Occipital lobe (tissue), 2 donors: ENCODE results near the gene WBP2NL. TPM values are rescaled to one million over a fixed set of nuclear protein-coding genes. Genes with fewer than 3 reads are reported as not detected.

Experiments used
- DNase-seq: peaks from one replicate; lab custom pipeline; 2025; lab: John Stamatoyannopoulos, UW
- total RNA-seq: library from RNA; depleted of rRNA; stranded (reverse); fragments of >200 nt; gene quantifications from one replicate; pipeline ENCODE4 v1.2.3, GENCODE V29; 2014

WBP2NL gene
- total RNA-seq, 1 donor from 2014 or later, result 4.5 TPM

DNA sequence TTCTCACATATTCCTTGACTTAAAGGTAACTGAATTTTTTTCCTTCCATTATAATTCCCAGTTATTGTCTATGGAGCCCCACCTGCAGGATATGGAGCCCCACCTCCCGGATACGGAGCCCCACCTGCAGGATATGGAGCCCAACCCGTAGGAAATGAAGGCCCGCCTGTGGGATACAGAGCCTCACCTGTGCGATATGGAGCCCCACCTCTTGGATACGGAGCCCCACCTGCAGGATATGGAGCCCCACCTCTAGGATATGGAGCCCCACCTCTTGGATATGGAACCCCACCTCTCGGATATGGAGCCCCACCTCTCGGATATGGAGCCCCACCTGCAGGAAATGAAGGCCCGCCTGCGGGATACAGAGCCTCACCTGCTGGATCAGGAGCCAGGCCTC lies 28.1 kb downstream of the WBP2NL start:
- DNase-seq, result no peak

DNA sequence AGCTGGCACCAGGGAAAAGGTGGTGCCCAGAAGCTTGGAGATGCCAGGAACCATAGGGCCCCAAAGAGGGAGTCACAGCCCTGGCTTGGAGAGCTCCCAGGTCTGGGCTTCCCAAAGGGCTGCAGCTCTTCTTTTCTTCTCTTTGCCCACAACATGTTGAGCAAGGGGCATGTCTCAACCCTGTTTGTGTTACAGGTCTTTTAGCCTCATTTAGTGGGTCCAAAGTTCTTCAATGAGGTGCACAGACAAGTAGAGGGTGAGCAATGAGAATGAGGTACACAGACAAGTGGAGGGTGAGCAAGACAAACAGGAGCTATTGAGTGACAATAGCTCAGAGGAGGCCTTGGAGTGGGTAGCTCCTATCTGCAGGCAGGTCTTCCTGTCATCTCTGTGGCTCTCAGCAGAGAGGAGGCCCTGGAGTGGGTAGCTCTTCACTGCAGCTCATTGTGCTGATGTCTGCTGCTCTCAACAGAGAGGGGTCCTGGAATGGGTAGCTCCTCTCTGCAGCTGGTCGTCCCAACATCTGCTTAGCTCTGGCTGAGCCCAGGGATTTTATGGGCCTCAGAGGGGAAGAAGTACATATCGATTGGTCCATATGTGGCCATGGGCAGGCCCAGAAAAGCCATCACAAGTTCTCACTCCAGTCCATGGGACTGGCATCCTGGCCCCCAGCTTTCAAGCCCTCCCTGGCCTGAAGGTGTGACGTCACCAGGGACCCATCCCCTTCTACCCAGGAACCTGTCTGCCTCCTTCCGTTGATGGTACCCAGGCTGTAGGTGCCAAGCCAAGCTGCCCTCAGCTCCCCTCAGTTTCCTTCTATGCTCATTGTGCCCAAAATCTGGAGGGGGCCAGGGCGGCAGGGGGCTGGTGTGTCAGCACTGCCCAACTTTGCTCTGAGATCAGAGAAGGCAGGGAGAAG lies 34.9 kb downstream of the WBP2NL start:
- DNase-seq, result no peak

DNA sequence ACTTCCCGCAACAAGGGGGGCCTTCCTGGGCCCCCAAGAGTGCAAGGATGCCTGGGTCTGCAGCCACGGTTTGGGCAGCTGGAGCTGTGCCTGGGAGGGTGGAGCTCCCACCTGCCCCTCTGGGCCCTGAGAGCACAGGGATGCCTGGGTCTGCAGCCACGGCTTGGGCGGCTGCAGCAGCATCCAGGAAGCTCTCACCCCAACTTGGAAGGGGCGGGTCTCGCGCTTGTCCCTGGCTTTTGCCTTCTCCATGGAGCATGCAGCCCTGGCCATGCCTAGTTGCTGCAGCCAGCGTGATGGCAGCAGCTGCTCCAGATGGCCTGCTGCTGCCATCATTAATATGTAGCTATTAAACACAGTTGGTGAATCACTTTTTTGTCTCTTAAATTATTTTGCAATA lies 36.7 kb downstream of the WBP2NL start:
- no peak for DNase-seq

DNA sequence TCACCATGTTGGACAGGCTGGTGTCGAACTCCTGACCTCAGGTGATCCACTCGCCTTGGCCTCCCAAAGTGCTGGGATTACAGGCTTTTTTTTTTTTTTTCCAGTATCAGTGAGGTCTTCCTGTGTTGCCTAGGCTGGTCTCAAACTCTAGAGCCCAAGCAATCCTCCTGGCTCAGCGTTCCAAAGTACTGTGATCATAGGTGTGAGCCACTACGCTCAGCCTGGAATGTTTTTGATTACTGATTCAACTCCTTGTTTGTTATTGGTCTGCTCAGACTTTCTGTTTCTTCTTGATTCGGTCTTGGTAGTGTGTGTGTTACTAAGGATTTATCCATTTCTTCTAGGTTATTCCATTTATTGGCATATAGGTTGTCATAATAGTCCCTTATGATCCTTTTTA lies 40.7 kb downstream of the WBP2NL start:
- DNase-seq, result no peak

DNA sequence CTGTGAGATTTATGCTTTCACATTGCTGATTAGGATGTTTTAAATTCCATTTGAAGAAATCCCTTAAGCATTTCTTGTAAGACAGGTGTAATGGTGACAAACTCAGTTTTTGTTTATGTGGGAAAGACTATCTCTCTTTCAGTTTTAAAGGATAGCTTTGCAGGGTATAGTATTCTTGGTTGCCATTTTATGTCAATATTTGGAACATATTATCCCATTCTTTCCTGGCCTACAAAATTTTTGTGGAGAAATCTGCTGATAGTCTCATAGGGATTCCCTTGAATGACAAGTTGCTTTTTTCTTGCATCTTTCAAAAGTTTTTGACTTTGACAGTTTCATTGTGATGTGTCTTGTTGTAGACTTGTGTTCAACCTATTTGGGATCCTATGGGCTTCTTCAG lies 43.2 kb downstream of the WBP2NL start:
- no peak for DNase-seq

DNA sequence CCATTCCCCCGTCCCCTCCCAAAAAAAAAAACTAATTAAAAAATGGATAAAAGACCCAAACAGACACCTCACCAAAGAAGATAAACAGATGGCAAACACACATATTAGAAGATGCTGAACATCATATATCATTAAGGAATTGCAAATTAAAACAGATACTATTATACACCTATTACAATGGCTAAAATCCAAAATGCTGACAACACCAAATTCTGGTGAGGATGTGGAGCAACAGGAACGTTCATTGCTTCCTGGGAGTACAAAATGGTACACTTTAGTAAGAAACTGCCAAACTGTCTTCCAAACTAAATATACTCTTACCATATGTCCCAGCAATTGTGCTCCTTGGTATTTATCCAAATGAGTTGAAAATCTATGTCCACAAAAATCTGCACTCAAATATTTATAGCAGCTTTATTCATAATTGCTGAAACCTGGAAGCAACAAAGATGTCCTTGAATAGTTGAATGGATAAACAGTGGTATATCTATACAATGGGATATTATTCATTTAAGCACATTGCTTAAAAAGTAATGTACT lies 52.1 kb downstream of the WBP2NL start:
- no peak for DNase-seq

DNA sequence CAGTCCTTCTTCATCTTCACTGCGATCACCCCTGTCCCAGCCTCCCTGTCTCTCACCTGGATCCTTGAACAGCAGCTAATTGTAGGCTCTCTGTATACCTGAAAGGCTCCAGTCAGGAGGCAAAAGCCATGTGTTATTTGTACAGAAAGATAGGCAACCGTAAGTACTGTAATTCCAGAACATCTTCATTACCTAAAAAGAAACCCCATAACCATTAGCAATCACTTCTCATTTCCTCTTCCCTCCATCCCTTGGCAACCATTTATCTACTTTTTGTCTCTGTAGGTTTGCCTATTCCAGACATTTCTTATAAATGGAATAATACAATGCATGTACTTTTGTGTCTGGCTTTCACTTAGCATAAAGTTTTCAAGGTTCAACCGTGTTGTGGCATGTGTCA lies 54.2 kb downstream of the WBP2NL start:
- DNase-seq, result no peak

DNA sequence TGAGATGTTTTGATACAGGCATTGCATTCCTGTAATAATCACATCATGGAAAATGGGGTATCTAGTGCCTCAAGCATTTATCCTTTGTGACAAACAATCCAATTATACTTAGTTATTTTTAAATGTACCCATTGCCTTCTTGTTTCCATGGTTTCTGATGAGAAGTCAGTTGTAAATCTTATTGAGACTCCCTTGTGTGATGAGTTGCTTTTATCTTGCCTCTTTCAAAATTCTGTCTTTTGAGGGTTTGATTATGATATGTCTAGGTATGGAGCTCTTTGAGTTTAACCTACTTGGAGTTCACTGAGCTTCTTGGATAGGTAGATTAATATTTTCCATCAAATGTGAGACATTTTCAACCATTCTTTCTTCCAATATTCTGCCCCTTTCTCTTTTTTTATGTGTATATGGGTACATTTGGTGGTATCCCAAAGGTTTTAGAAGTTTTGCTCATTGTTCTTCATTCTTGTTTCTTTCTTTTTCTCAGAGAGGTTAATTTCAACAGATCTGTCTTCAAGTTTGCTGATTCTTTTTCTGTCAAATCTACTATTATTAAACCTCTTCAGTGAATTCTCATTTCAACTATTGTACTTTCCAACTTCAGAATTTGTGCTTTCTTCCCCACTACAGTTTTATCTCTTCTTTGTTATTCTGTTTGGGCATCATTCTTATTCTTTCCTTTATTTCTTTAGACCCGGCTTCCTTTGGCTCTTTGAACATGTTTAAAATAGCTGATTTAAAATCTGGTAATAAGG lies 58.3 kb downstream of the WBP2NL start:
- DNase-seq, result no peak

DNA sequence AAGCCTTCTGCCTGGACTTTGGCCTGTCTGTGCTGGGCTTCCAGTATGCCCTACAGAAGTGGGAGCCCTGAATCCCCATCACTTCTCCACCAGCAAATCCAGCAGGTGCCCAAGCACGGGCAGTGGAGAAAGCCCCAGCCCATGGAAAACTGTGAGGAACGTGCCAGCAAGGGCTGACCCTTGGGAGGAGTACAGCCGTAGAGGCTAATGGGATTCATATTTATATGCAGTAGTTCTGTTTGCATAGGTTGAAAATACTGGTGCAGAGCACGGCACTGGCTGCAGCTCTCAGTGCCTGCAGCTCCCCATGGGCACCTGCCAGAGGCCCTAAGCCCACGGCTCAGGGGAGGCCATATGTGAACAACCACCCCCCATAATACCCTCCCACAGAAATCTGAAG lies 61.9 kb downstream of the WBP2NL start:
- DNase-seq, result no peak

DNA sequence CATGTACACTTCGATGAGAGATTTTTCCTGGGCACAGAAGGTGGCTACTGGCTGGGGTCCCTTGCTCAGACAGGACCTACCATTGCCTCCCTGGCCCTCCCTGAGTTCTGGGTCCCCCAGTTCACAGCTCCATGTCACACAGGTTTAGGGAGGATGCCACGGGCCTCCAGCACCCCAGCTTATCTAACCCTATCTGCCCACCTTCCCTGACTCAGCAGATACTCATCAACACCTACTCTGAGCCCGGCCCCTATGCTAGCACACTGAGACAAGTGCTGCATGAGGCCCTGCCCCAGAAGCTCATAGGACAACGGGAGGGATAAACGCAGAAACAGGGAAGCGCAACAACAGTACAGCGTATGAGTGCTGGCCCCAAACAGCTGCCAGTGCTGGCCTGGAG lies 62.5 kb downstream of the WBP2NL start:
- no peak for DNase-seq

DNA sequence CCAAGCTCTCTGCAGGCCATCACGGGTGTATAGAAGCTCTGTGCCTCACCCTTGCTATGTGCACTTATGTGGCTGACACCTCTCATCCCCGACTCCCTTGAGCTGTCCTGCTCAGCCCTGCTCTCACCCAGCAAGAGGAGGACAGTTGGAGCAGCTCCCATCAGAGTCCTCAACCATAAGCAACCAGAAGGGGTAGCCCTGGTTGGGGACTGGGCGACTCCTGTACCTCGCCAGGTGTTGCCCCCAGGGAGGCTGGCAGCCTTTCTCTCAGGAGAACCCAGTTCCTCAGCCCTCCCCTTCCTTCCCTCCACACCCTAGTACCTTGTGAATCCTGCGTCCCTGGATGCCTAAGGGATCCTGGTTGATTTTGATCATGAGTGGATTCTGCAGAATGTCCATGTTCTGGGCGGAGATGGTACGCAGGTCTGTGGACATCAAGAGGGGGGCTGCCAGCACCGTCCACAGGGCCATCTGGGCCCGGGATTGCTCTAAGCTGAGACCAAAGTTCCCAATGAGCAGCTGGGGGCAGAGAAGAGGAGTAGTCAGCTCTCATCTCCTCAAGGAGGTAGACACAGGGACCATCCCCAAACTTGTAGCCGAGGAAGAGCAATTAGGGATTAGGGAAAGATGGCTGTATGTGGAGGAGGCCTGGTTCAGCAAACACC lies 64.0 kb downstream of the WBP2NL start:
- DNase-seq, result no peak

DNA sequence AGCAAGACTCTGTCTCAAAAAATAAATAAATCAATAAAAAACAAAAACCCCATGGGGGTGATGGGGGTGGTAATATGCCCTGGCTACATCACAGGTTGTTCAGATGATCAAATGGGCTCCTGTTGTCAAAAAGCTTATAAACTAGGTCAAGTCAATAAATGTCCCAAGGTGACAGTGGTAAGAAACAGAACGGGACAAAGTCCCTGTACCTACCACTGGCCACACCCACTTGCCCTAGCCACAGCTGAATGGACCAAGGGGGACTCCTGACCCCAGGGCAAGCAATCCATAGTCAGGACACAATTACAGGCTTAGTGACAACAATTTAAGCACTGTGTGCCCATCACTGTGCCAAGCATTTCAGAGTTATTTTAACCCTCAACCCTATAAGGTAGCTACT lies 66.0 kb downstream of the WBP2NL start:
- no peak for DNase-seq

DNA sequence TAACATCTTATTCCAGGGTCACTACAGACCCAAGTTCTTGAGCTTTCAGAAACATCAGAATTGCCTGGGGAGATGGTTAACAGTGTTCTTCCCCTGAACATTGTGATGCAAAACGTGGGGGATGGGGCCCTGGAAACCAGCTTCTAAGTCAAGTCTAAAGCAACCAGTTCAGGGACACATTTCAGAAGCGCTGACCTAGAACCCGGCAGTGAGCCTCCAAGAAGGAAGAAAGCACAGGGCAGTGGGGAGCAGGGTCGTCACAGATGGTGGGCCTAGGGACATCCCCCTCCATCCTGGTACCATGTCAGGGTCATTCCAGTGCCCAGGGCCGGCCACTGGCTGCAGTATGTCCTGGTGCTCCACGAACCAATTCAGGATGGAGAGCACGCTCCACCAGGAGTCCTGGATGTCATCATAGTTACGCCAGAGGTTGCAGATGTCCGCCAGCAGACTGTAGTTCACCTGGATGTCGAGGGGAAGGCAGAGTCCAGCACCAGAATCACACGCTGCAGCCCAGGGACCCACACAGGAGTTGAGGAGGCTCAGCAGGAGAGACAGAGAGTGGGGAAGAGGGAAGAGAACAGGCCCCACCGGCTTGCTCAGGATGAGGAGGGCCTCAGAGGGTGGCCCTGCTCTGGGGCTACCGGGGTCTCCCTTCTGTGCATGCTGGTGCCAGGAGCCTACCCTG lies 67.0 kb downstream of the WBP2NL start:
- DNase-seq, result no peak

DNA sequence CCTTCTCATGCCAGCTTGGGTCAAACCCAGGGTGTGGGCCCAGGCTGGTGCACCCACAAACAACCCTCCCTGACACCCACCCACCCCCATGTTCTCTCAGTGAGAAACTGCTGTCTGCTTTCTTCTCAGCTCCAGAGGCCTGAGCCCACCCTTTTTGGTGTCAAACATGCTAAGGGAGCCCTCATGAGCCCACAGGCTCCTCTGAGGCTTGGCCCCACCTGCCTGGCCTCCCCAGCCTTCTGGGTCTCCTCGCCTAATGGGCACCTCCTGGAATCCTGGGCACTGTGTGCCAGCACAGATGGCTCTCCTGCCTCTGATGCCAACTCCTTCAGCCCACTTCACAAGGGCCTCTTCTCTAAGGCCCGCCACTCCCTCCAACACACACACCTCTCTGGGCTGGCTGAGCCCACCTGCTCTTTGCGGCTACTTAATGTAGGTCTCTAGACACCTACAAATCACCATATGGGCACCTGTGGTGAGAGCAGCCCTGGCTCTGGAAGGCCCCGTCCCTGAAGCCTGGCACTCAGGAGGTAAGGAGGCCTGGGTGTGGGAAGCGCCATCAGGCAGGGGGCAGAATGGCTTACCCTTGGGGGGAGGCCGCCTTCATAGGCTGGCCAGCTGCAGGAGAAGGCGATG lies 67.7 kb downstream of the WBP2NL start:
- DNase-seq, result no peak

DNA sequence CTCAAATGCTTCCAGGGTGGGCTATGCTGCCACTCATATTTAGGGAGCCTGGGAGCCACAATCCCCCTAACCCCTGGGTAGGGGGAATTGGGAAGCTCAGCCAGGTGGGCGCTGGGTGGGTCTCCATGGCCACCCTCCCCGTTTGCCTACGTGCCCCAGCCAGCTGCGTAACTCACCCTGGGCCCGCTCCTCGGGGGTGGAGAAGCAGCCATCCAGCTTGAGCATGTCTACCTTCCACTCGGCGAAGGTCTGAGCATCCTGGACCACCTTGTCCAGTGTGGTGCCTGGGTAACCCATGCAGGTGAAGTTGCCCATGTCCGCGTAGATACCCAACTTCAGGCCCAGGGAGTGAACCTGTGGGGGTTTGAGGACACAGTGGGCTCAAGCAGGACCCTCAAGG lies 68.3 kb downstream of the WBP2NL start:
- DNase-seq, result no peak

DNA sequence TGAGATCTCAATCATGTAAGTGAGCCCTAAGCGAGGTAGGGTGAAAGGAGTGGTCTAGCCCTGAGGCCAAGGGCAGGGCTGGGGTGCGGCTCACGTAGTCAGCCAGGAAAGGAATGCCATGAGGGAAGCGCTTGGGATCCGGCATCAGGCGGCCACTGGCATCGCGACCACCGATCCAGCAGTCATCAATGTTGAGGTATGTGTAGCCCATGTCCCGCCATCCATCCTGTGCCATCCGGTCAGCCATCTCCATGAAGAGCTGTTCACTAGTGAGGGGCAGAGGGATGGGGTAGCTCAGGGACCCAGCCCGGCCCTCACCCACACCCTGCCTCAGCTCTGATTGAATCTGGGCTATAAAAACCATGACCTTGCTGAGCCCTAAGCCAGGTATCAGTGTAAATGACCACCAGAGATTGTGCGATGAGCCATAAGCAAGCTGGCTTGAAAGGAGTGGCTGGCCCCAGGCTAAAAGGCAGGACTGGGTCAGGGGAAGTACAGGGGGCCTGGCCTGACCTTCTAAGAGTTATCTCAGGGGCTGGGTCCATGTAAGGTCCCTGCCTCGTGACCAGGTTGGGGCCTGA lies 69.2 kb downstream of the WBP2NL start:
- DNase-seq, result no peak

DNA sequence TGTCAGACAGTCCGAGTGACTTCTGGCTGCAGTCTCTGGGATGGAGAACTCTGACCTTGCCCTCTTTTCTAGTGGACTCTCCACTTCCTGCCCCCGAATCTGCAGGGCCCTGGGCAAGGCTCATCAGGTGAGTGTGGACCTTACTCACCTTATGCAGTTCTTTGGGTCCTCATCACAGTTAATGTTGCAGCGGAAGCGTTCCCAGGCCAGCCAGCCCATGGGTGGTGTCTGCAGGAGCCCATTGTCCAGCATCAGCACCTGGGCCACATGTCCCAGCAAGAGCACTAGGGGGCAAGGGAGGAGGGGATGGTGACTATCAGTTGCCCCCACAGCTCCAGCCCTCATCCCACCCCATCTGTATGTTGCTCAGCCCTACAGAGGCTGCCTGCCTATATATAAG lies 69.7 kb downstream of the WBP2NL start:
- no peak for DNase-seq

DNA sequence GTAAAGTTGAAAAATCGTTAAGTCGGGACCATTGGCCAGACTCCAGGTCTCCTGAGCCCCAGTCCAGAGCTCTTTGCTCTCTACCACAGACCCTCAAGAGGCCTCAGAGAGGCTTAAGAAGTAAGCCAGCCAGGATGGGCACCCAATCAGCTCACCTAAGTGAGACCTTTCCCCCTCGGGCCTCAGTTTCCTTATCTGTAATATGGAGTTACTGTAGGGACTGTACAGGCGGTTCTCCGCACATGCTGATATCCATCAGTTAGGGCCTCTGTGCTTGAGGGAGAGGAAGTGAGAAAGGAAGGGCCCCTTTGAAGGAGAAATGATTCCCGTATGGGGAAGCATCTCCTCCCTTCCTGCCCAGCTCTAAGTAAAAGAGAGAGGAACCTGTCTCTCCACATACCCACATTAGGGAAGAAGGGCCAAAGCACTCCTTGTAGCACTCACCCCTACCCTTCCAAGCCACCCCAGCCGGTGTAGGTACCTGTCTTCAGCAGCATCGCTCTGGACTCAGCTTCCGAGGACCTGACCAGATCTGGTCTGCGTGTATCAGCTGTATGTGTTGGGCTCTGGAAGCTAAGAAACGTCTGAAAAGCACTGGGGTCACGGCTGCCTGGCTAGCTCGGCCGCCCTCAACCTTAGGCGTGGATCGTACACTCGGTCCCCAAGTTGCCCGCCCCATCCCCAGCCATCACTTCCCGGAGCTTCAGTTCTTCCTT lies 71.4 kb downstream of the WBP2NL start:
- DNase-seq, result no peak

DNA sequence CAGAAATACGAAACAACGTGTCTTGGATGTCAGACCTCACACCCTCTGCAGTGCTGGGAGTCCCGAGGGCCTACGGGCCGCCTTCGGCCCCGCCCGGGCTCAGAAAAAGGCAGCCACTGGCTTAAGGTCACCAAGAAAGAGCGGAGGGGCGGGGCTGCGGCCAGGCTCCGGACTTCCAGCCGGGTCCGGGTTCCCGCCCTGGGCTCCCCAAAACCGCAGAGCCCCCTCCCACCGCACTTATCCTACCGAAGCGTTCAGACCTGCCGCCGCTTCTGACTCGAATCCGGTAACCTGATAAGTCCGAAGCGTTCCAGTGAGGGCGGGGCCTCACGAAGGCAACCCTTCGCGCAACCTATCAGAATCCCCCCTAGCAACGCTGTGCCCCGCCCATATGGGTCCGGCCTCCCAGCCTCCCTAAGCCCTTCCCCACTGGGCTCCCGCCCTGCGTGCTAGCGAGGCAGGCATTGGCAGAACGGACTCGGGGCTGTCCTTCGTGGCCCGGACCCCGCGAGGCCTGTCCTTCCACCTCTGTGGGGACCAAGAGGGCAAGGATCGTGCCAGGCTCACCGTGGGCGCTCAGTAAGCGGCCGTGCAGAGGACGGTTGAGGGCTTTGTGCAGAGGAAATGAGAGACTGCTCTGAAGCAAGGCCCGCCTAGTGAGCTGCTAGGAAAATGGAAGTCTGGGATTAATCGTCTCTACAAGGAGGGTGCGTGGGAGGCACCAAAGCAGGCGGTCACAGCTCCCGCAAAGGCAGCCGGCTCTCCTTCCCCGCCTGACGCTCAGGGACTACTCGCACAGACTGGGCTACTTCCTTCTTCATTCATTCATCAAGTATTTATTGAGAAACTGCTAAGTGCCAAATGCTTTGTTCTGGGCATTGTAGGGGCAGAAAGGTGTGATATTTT lies 72.2 kb downstream of the WBP2NL start, which contains the start of gene NAGA:
Gene NAGA, minus strand, starts transcription at position 296 of the 906 bp plus-strand sequence. CDS start 515 bp downstream, outside the sequence.
- peak; percentile 97 for DNase-seq
